ENCODE results near the gene DUS1L. TPM values are rescaled to one million over a fixed set of nuclear protein-coding genes. Genes with fewer than 3 reads are reported as not detected.

The DUS1L gene
- total RNA-seq, 1 donor from 2014 or later: 125 TPM

DNA sequence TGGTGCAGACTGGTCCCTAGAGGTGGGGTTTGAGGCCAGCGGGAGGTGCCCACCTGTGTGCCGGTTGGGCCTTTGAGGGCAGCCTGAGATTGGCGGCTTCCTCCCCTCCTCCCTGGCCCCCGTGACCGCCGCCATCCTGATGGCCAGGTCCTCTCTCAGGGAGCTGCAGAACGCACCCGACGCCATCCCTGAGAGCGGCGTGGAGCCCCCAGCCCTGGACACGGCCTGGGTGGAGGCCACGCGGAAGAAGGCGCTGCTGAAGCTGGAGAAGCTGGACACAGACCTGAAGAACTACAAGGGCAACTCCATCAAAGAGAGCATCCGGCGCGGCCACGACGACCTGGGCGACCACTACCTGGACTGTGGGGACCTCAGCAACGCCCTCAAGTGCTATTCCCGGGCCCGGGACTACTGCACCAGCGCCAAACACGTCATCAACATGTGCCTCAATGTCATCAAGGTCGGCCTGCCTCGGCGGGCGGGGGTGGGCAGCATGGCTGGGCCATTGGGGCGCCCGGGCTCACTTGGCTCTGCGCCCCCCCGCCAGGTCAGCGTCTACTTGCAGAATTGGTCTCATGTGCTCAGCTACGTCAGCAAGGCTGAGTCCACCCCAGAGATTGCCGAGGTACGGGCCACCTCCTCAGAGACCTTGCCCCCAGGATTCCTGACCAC, 11.1 kb downstream of the DUS1L start:
- no peak overlapping the region for H3K4me3 ChIP-seq (ENCODE audit: low read depth, low read length)
- FAIRE-seq: no peak
- no peak for DNase-seq (ENCODE audit: low read depth)
- no peaks in the 10 kb centered on the region for H3K27me3 ChIP-seq (ENCODE audit: control insufficient read depth, insufficient read depth, low read length)
- no peak for TF ChIP-seq CTCF (IDR thresholded peaks at IDR 0.05; ENCODE audit: insufficient read depth, low read length, severe bottlenecking)
- peaks cover 38% of the 10 kb centered on the region for H3K36me3 ChIP-seq (ENCODE audit: control insufficient read depth, insufficient read depth, low read length)

GRCh38 chr17:82053556-82054263, 11.9 kb downstream of the DUS1L start:
- Histone ChIP-seq H3K4me3 (ENCODE audit: low read depth, low read length) (no peak overlapping the region), H3K27me3 (ENCODE audit: control insufficient read depth, insufficient read depth, low read length) (no peaks in the 10 kb centered on the region), H3K36me3 (ENCODE audit: control insufficient read depth, insufficient read depth, low read length) (peaks cover 36% of the 10 kb centered on the region)
- TF ChIP-seq CTCF (IDR thresholded peaks at IDR 0.05; ENCODE audit: insufficient read depth, low read length, severe bottlenecking): no peak
- DNase-seq (ENCODE audit: low read depth): no peak
- FAIRE-seq: no peak

DNA sequence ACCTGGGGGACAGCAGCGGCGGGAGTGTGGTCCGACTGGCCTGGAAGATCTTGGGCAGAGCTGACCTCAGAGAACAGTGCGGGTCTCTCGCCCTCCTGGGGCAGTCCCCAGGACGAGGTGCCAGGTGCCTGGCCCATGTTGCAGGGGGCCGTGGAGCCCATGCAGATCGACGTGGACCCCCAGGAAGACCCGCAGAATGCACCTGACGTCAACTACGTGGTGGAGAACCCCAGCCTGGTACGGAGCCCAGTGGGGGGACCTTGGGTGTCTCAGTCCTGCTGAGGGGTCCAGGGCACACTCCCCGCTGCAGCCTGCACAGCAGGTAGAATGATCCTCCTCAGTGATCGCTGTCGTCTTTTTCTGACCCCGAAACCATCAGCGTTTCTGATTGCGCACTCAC, 12.5 kb downstream of the DUS1L start:
- H3K4me3 ChIP-seq (ENCODE audit: low read depth, low read length): no peak overlapping the region
- H3K36me3 ChIP-seq (ENCODE audit: control insufficient read depth, insufficient read depth, low read length): peaks cover 37% of the 10 kb centered on the region
- FAIRE-seq: no peak
- DNase-seq (ENCODE audit: low read depth): no peak
- H3K27me3 ChIP-seq (ENCODE audit: control insufficient read depth, insufficient read depth, low read length): no peaks in the 10 kb centered on the region
- no peak for TF ChIP-seq CTCF (IDR thresholded peaks at IDR 0.05; ENCODE audit: insufficient read depth, low read length, severe bottlenecking)

DNA sequence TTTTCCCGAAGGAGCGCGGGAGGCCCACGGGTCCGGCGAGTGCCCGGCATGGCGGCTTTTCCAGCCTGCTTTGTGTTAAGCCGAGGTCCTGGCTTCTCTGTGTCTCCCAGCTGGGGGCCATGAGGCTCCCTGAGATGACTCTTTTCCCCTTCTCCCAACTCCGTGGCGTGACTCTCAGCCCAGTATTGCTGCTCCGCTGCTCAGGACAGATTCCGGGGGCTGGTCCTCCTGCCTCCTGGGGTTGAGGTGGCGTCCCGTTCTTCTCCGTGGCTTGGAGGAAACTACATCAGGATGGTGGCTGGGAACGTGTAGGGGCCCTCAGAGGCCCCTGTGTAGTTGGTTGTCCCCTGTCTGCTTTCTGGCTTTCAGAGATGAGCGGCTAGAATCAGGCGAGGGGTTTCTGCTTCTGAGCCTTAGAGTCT, 13.0 kb downstream of the DUS1L start:
- no peak for DNase-seq (ENCODE audit: low read depth)
- H3K4me3 ChIP-seq (ENCODE audit: low read depth, low read length): peak overlapping the region; percentile 89
- H3K27me3 ChIP-seq (ENCODE audit: control insufficient read depth, insufficient read depth, low read length): no peaks in the 10 kb centered on the region
- no peak for TF ChIP-seq CTCF (IDR thresholded peaks at IDR 0.05; ENCODE audit: insufficient read depth, low read length, severe bottlenecking)
- H3K36me3 ChIP-seq (ENCODE audit: control insufficient read depth, insufficient read depth, low read length): peaks cover 41% of the 10 kb centered on the region
- FAIRE-seq: no peak

DNA sequence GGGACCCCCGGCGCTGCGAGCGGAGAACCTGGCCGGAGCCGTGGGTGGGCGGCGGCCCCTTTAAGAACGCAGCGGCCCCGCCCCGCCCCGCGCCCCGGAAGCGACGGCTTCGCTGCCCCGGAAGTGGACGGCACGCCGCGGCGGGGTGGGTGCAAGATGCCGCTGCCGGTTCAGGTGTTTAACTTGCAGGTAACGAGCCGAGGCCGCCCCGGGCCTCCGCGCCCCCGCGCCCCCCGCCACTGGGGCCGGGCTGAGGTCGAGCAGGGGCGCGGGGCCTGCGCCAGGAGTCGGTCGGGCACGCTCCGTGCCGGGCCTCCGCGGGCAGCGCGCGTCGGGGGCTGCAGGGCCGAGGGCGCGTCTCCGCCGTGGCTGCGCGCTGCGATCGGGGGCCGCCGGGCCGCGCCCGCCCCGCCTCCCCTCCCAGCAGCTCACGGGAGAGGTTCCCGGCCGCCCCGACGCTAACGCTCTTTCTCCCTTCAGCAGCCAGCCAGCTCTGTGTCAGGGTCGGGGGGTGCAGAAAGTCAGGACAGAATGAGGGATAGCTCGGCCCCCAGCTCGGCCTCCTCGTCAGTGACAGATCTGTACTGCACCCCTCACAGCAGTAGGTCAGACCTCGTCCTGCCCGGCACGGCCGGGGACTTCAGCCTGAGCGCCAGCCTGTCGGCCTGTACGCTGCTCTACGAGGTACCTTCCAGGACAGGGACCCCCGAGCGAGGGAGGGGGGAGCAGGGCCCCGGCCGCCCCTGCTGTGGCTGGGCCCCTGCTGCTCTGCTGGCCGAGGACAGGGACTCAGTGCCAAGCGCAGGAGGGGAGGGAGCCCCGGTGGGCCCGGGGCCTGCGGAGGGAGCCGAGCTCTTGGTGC, 13.6 kb downstream of the DUS1L start, which contains the start of the genes GPS1 and RFNG:
GPS1 (plus strand) TSS at position 123 of the 862 bp plus-strand sequence; CDS start at position 157, 34 bp downstream.
RFNG (minus strand) TSS at position 36 of the 862 bp plus-strand sequence. CDS start 45 bp downstream, outside the sequence.
- TF ChIP-seq CTCF (IDR thresholded peaks at IDR 0.05; ENCODE audit: insufficient read depth, low read length, severe bottlenecking): no peak
- FAIRE-seq (no peak), DNase-seq (ENCODE audit: low read depth) (peak; percentile 30)
- Histone ChIP-seq H3K27me3 (ENCODE audit: control insufficient read depth, insufficient read depth, low read length) (no peaks in the 10 kb centered on the region), H3K4me3 (ENCODE audit: low read depth, low read length) (peak within 1 kb of the TSS; percentile 89), H3K36me3 (ENCODE audit: control insufficient read depth, insufficient read depth, low read length) (peaks cover 39% of the 10 kb centered on the region)

Measured in bronchial epithelial cell (primary cell).